Ovary (tissue), 9 donors: Measurements from ENCODE around the gene CHMP4B. TPM values are rescaled to one million over a fixed set of nuclear protein-coding genes. Genes with fewer than 3 reads are reported as not detected.

ENCODE experiments used
- DNase-seq, 5 donors: peaks; one replicate each; pipeline ENCODE4 v3.0.0-alpha.2; 2019 to 2020
- H3K27ac ChIP-seq, 2 donors: fragments of 200-600 bp; one replicate each; pipeline versions ENCODE4 v1.5.1 to v1.8.0; 2019 to 2022
- H3K27me3 ChIP-seq: fragments of 200-600 bp; one replicate; pipeline ENCODE4 v1.8.0; 2022
- H3K36me3 ChIP-seq: fragments of 200-600 bp; sonication (generic); one replicate; pipeline ENCODE4 v1.5.1; 2019
- H3K4me1 ChIP-seq: one replicate; pipeline ENCODE4 v1.8.1; 2013; ENCODE audit warnings: mild to moderate bottlenecking, moderate library complexity; ENCODE audit not compliant: insufficient read depth
- H3K4me3 ChIP-seq: fragments of 200-600 bp; sonication (generic); one replicate; pipeline ENCODE4 v1.5.1; 2017
- H3K9me3 ChIP-seq, 2 donors: fragments of 200-600 bp in 1 of 2; sonication (generic) in 1 of 2; one replicate each; pipeline versions ENCODE4 v1.5.1 to v1.8.1; 2013 to 2019; ENCODE audit warnings: mild to moderate bottlenecking in 1 of 2, moderate library complexity in 1 of 2
- CTCF ChIP-seq, 3 donors: fragments of 450-650 bp in 2 of 3; fragments of 200-600 bp in 1 of 3; IDR thresholded peaks; one replicate each; pipeline versions ENCODE4 v1.5.1 to v1.8.0; 2016 to 2022; ENCODE audit warnings: antibody characterized with exemption in 3 of 3, mild to moderate bottlenecking in 1 of 3
- EP300 ChIP-seq: sonication (generic); formaldehyde crosslinking; IDR thresholded peaks from one replicate; pipeline ENCODE4 v1.6.1; 2017; ENCODE audit warnings: antibody characterized with exemption
- POLR2A ChIP-seq: fragments of 450-650 bp; IDR thresholded peaks from one replicate; pipeline ENCODE4 v1.6.1; 2017; ENCODE audit warnings: antibody characterized with exemption, mild to moderate bottlenecking, moderate library complexity
- WGBS, 3 donors: extraction: QIAGEN DNeasy Blood & Tissue Kit in 1 of 3; methylation state at CpG; one replicate each; pipeline versions ENCODE4 v1.1.5 to v1.1.7; 2013 to 2017; 5-methylcytosine and 5-hydroxymethylcytosine counted together
- intact Hi-C, 4 donors: fragments of 100-400 bp; cut with DNase I; formaldehyde crosslinking; loops; one replicate each; pipeline versions ENCODE4 v1.11.0 to v1.15.1; 2022 to 2023
- polyA plus RNA-seq, 2 donors: library from polyadenylated mRNA; stranded (reverse); fragments of 200-250 nt in 1 of 2; fragments of 350-450 nt in 1 of 2; fragmentation: Illumina TruSeq in 1 of 2; extraction: RNeasy Lipid Tissue Mini Kit (QIAGEN cat#74804) in 1 of 2; gene quantifications; one replicate each; pipeline ENCODE4 v1.2.3, GENCODE V29; 2013 to 2014
- total RNA-seq, 7 donors: library from RNA; depleted of rRNA in 2 of 7; stranded (reverse); fragments of >200 nt in 2 of 7; fragmentation: NEBNext Ultra II Directional in 3 of 7; extraction: Animal tissue kit (Norgen Biotek cat#: 25700) in 3 of 7; gene quantifications; one replicate each; pipeline versions ENCODE4 v1.1.0 to v1.2.4, GENCODE V29; 2016 to 2023
- donor health status: DM: no; HTN: no; CAD: no; lungs with moderate emphysema.
- donor health status: DM: no; HTN: no; CAD: no.
- donor health status: Bipolar disorder and iron deficiency.
- donor health status: DM: yes; HTN: yes; CAD: no.
- donor health status: DM: no; HTN: no; CAD: no.
- donor health status: DM: yes; HTN: yes; CAD: no.

CHMP4B gene
- total and polyA plus RNA-seq, 9 donors: 48.5 to 153 (median 96.7) TPM

DNA sequence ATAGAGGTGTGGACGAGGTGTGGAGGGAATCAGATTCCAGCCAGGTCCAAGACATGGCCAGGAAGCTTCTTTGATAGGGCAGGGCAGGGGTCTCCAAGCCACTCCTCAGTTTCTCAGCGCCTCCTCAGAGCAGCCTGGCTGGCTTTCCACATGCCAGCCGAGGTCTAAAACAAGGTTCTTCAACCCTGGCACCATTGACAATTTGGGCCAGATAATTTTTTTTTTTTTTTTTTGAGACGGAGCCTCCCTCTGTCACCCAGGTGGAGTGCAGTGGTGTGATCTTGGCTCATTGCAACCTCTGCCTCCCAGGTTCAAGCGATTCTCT is 21.3 kb upstream of the CHMP4B start:
- intact Hi-C loops: no loop called here
- Histone ChIP-seq H3K36me3 (no peaks in the 10 kb centered on the region), H3K4me1 (no peaks in the 10 kb centered on the region), H3K9me3 (no peaks in the 10 kb centered on the region), H3K27ac (no peak overlapping the region), H3K27me3 (no peaks in the 10 kb centered on the region), H3K4me3 (no peak overlapping the region)
- TF ChIP-seq EP300: no peak
- TF ChIP-seq CTCF (IDR thresholded peaks at IDR 0.05): no peak
- no peak for TF ChIP-seq POLR2A
- 69 to 78% (median 71%) methylated on average over 5 of the region's 5 CpGs for WGBS, 3 donors
- no peak for DNase-seq

DNA sequence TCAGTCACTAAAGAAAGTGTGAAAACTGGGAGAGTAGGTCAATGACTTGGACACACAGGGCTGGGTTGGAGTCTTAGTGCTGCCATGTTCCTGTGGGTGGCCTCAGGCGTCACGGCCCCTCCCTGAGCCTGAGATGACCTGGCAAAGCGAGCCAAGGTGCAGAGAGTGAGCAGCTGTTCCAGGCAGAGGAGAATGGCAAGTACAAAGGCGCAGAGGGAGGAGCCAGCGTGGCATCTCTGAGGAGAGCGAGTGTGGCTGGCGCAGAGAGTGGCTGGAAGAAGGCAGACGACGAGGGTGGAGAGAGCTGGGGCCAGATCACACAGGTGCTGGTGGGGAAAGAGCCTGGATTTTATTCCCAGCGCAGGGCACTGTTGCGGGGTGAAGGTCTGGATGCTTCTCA is 20.6 kb upstream of the CHMP4B start:
- no peak overlapping the region for H3K4me3 ChIP-seq
- no peaks in the 10 kb centered on the region for H3K4me1 ChIP-seq
- no peak overlapping the region for H3K27ac ChIP-seq
- intact Hi-C loops: no loop called here
- TF ChIP-seq POLR2A: no peak
- TF ChIP-seq CTCF (IDR thresholded peaks at IDR 0.05): no peak
- TF ChIP-seq EP300: no peak
- H3K27me3 ChIP-seq: no peaks in the 10 kb centered on the region
- no peaks in the 10 kb centered on the region for H3K36me3 ChIP-seq
- no peaks in the 10 kb centered on the region for H3K9me3 ChIP-seq
- WGBS, 3 donors: 83 to 90% (median 84%) methylated on average over 11 of the region's 11 CpGs
- no peak for DNase-seq

DNA sequence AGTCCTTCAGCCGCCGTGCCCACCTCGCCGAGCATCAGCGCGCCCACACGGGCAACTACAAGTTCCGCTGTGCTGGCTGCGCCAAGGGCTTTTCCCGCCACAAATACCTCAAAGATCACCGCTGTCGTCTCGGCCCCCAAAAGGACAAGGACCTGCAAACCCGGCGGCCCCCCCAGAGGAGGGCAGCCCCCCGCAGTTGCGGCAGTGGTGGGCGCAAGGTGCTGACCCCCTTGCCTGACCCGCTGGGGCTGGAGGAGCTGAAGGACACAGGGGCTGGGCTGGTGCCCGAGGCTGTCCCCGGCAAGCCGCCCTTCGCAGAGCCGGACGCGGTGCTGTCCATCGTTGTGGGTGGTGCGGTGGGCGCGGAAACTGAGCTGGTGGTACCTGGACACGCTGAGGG is 20.1 kb upstream of the CHMP4B start:
- Histone ChIP-seq H3K4me1 (no peaks in the 10 kb centered on the region), H3K4me3 (no peak overlapping the region), H3K9me3 (no peaks in the 10 kb centered on the region), H3K27me3 (no peaks in the 10 kb centered on the region), H3K27ac (no peak overlapping the region), H3K36me3 (no peaks in the 10 kb centered on the region)
- TF ChIP-seq EP300: no peak
- TF ChIP-seq CTCF (IDR thresholded peaks at IDR 0.05): no peak
- no peak for TF ChIP-seq POLR2A
- WGBS, 3 donors: 94 to 96% (median 96%) methylated on average over 30 to 31 of the region's 31 CpGs
- intact Hi-C loops: no loop called here
- DNase-seq: peak in 1 of 5 donors; percentile 19

GRCh38 chr20:33791540-33791939 is 19.6 kb upstream of the CHMP4B start:
- no peak for TF ChIP-seq EP300
- TF ChIP-seq POLR2A: no peak
- TF ChIP-seq CTCF (IDR thresholded peaks at IDR 0.05): no peak
- intact Hi-C loops: no loop called here
- Histone ChIP-seq H3K36me3 (no peaks in the 10 kb centered on the region), H3K9me3 (no peaks in the 10 kb centered on the region), H3K27me3 (no peaks in the 10 kb centered on the region), H3K4me3 (no peak overlapping the region), H3K4me1 (no peaks in the 10 kb centered on the region), H3K27ac (no peak overlapping the region)
- 91 to 92% (median 92%) methylated on average over 9 of the region's 9 CpGs for WGBS, 3 donors
- DNase-seq: no peak
